Subcutaneous abdominal adipose tissue (tissue), 5 donors: ENCODE results near the gene ZNF821.

Experiments used
- H3K27ac ChIP-seq: one replicate; pipeline ENCODE4 v1.7.0; 2013; ENCODE audit warnings: low read depth, mild to moderate bottlenecking, inconsistent platforms, low read length, moderate library complexity
- H3K27me3 ChIP-seq, 5 donors: one replicate each; pipeline ENCODE4 v1.7.0; 2013; ENCODE audit warnings: low read length in 5 of 5, inconsistent platforms in 1 of 5; ENCODE audit not compliant: control insufficient read depth in 5 of 5, insufficient read depth in 4 of 5
- H3K36me3 ChIP-seq, 5 donors: one replicate each; pipeline ENCODE4 v1.7.0; 2013; ENCODE audit warnings: low read length in 5 of 5; ENCODE audit not compliant: control insufficient read depth in 5 of 5, insufficient read depth in 5 of 5
- H3K4me1 ChIP-seq, 5 donors: one replicate each; pipeline ENCODE4 v1.7.0; 2013; ENCODE audit warnings: low read length in 5 of 5, mild to moderate bottlenecking in 3 of 5, moderate library complexity in 1 of 5; ENCODE audit not compliant: control insufficient read depth in 5 of 5, insufficient read depth in 5 of 5
- H3K4me3 ChIP-seq, 5 donors: one replicate each; pipeline ENCODE4 v1.7.0; 2013; ENCODE audit warnings: low read length in 5 of 5, low read depth in 1 of 5
- H3K9ac ChIP-seq, 5 donors: one replicate each; pipeline ENCODE4 v1.7.0; 2013; ENCODE audit warnings: low read length in 5 of 5, mild to moderate bottlenecking in 4 of 5, moderate library complexity in 3 of 5
- H3K9me3 ChIP-seq, 5 donors: one replicate each; pipeline ENCODE4 v1.7.0; 2013; ENCODE audit warnings: low read length in 5 of 5; ENCODE audit not compliant: control insufficient read depth in 5 of 5
- donor health status: healthy.
- donor health status: healthy.
- donor health status: healthy.
- donor health status: healthy.
- donor health status: healthy.

Gene ZNF821

DNA sequence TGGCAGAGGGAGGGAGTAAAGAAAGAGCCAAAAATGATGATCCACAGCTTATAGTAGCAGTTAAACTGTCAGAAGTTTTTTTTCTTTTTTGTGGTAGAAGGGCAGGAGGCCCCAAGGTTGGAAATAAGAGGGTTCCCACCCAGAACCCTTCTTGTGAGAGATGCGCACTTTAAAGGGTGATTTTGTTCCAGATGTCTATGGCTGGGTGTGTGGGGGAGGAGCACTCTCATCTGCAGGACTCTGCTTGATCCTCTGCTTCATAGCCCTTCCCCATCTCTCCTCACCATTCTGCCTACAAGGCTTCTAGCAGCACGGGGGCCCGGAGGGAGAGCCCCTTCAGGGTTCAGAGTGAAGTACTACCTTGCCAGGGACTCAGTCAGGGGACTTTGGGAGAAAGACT lies 31.8 kb downstream of the ZNF821 start:
- peak overlapping the region in 1 of 5 donors; percentile 64 for H3K9ac ChIP-seq
- H3K4me1 ChIP-seq = peaks cover 0 to 33% (median 28%) of the 10 kb centered on the region in 5 donors
- H3K9me3 ChIP-seq = no peaks in the 10 kb centered on the region
- peak overlapping the region; percentile 80 for H3K27ac ChIP-seq
- peaks cover 11 to 70% (median 53%) of the 10 kb centered on the region in 5 donors for H3K36me3 ChIP-seq
- no peaks in the 10 kb centered on the region for H3K27me3 ChIP-seq
- H3K4me3 ChIP-seq = no peak overlapping the region

DNA sequence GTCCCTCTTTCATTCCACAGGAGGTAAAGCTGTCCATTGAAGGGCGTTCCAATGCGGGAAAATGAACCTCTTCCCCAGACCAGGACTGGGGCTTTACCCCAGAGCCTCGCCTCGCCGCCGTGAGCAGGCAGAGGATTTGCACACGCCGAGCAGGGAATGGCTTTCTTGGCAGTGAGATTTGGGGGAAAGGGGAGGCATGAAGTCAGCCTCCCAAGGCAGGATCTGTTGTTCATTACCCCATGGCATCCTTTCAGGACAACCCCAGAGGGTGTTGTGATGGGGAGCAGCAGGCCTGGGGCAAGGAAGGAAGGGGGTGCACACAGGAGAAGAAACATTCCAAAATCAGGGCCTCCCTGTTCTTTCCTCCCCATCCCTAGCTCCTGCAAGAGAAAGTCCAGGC lies 32.2 kb downstream of the ZNF821 start:
- Histone ChIP-seq H3K27me3 (no peaks in the 10 kb centered on the region), H3K4me3 (peak overlapping the region in 1 of 5 donors; percentile 1), H3K4me1 (peaks cover 3 to 37% (median 33%) of the 10 kb centered on the region in 5 donors), H3K27ac (peak overlapping the region; percentile 80), H3K36me3 (peaks cover 11 to 70% (median 53%) of the 10 kb centered on the region in 5 donors), H3K9me3 (no peaks in the 10 kb centered on the region), H3K9ac (peak overlapping the region in 3 of 5 donors; percentile 21 to 64 (median 48))

DNA sequence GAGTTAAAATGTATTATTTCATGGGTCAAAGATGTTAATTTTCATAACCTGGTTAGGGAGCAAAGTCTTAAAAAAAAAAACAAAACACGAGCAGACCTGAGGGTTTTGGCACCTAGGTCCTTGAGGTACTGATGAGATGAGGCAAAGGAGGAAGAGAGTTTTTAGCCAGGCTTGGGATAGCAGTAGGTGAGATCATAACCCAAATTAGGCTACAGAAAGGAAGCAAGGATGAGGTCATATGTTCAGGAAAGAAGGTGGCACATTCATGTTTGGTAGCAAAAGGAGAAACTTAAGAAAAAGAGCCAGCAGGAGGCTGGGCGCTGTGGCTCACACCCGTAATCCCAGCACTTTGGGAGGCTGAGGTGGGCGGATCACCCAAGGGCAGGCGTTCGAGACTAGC lies 35.4 kb downstream of the ZNF821 start:
- peaks cover 6 to 51% (median 44%) of the 10 kb centered on the region in 5 donors for H3K36me3 ChIP-seq
- H3K27ac ChIP-seq = no peak overlapping the region
- no peaks in the 10 kb centered on the region for H3K27me3 ChIP-seq
- no peak overlapping the region for H3K9ac ChIP-seq
- H3K9me3 ChIP-seq = no peaks in the 10 kb centered on the region
- peaks cover 3 to 52% (median 44%) of the 10 kb centered on the region in 5 donors for H3K4me1 ChIP-seq
- no peak overlapping the region for H3K4me3 ChIP-seq

DNA sequence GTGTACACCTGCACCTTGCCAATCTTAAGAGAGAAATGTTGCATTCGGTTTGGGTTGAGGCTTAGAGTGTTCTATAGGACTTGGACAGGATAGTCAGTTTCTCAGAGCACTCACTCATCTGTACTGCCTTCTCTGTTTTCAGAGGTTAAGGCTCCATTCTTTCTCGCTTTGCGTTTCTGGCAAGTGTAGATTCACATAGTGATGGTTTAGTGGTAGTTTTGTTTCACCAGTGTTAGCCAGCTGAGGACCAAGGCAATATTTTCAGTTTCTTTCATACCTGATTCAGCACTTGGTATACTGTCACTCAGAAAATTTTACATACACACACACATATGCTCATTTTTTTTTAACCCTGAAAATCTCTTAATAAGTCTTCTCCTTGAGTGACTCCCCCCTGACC lies 36.9 kb downstream of the ZNF821 start:
- no peaks in the 10 kb centered on the region for H3K9me3 ChIP-seq
- H3K27me3 ChIP-seq = no peaks in the 10 kb centered on the region
- H3K9ac ChIP-seq = peak overlapping the region; percentile 57 to 100 (median 99)
- H3K36me3 ChIP-seq = peaks cover 6 to 40% (median 37%) of the 10 kb centered on the region in 5 donors
- H3K27ac ChIP-seq = peak overlapping the region; percentile 85
- peaks cover 3 to 43% (median 37%) of the 10 kb centered on the region in 5 donors for H3K4me1 ChIP-seq
- peak overlapping the region; percentile 88 to 97 (median 97) for H3K4me3 ChIP-seq

DNA sequence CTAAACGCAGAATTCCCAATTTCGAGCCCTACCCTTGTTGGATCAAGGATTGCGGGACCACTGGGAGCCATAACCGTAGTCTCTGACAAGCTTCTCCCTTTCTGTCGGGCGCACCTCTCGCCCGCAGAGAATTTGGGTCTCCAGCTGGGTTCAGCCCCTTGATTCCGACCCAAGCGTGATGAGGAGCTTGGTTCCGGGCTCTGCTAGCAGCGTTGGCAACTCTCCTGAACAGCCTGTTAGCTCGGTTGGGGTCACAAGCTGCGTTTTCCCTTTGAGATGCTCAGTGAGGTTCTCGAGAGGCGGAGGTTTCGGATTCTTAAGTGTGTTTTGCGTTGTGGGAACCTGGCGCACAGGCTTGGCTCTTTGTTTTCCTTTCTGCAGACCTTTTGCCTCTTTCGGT lies 37.6 kb downstream of the ZNF821 start:
- Histone ChIP-seq H3K4me1 (peaks cover 3 to 36% (median 30%) of the 10 kb centered on the region in 5 donors), H3K27ac (peak overlapping the region; percentile 85), H3K27me3 (no peaks in the 10 kb centered on the region)

DNA sequence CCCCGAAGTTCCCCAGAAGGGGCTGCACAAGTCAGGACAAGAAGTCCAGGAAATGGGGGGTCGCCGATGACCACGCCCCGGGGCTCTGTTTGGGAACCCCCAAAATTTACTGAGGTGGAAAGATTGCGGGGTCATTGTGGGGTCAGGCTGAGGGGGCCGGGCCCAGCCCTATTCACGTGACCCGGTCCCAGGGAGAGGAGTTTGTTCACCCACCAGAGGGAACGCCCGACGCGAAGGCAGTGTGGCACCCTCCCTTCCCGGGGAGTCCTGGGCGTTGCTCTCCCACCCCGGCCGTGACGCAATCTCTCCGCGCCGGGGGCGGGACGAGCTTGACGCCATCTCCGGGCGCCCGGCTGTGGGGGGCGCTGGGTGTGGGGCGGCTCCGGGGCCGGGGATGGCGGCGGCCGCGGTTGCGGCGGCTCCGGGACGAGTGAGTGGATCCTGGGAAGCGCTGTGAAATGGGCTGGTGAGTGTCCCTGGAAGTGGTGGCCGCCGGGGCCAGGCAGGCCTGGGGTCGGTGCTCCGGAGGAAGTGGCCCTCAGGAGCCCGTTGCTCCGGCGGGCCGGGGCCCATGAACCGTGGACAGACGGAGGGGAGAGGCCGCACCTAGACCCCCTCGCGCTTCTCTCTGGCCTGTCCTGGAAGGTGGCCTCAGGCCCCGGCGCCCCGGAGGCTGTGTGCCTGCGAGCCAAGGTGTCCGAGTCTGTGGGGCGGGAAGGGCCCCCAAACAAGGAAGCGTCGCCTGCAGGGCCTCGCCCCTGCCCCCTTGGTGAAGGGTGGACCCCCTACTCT lies 38.1 kb downstream of the ZNF821 start, which contains the start of gene ATXN1L:
Gene ATXN1L (plus strand): TSS at position 338 of the 792 bp plus-strand sequence. CDS start 3,765 bp downstream, outside the sequence.
- Histone ChIP-seq H3K4me3 (peak within 1 kb of the TSS; percentile 88 to 97 (median 97)), H3K9me3 (no peaks in the 10 kb centered on the region), H3K4me1 (peaks cover 3 to 30% (median 24%) of the 10 kb centered on the region in 5 donors), H3K9ac (peak within 1 kb of the TSS; percentile 73 to 100 (median 99)), H3K27ac (peak within 1 kb of the TSS; percentile 85), H3K36me3 (peaks cover 6 to 29% (median 28%) of the 10 kb centered on the region in 5 donors), H3K27me3 (no peaks in the 10 kb centered on the region)

More for the DNA sequence above, 37.6 kb downstream of the ZNF821 start:
- Histone ChIP-seq H3K9ac (peak overlapping the region; percentile 68 to 100 (median 99)), H3K36me3 (peaks cover 6 to 35% (median 33%) of the 10 kb centered on the region in 5 donors), H3K9me3 (no peaks in the 10 kb centered on the region), H3K4me3 (peak overlapping the region; percentile 88 to 97 (median 97))

DNA sequence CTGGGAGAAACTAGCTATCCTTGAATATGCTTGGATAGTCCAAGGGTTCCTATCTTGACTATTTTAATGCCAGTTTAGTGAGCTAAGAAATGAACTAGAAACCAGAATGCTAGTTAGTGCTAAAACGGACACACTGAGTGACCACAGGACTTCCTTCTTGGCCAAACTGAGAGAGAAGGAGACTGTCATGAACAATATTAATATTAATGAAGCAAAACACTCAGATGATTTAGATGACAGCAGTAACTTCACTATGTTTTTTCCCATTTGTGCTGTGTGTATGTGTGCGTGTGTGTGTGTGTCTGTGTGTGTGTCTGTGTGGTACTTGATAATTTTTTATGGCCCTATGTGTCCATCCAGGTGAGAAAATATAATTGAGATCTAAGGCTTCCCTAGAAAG lies 40.4 kb downstream of the ZNF821 start:
- Histone ChIP-seq H3K36me3 (peaks cover 4 to 8% (median 6%) of the 10 kb centered on the region in 5 donors), H3K27ac (no peak overlapping the region), H3K27me3 (no peaks in the 10 kb centered on the region), H3K9me3 (no peaks in the 10 kb centered on the region), H3K9ac (no peak overlapping the region), H3K4me3 (no peak overlapping the region), H3K4me1 (peaks cover 3 to 24% (median 20%) of the 10 kb centered on the region in 5 donors)

DNA sequence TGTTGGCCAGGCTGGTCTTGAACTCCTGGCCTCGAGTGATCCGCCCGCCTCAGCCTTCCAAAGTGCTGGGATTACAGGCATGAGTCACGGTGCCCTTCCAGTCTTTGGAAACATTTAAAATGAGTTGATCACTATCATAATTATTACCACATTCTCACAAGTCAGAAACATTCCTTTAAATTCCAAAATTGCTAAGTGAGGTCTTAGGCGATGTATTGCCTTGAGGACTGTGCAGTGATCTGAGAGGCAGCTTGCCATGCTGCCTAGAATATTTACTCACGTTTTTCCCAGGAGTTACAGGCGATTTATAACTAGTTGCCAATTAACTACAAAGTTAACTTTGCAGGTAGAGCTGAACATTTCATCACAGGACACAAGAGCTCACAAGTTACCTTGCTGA lies 43.9 kb downstream of the ZNF821 start:
- Histone ChIP-seq H3K27me3 (no peaks in the 10 kb centered on the region), H3K9me3 (no peaks in the 10 kb centered on the region), H3K27ac (no peak overlapping the region), H3K4me3 (no peak overlapping the region), H3K36me3 (no peaks in the 10 kb centered on the region), H3K4me1 (peaks cover 0 to 2% (median under 1%) of the 10 kb centered on the region in 5 donors), H3K9ac (no peak overlapping the region)

DNA sequence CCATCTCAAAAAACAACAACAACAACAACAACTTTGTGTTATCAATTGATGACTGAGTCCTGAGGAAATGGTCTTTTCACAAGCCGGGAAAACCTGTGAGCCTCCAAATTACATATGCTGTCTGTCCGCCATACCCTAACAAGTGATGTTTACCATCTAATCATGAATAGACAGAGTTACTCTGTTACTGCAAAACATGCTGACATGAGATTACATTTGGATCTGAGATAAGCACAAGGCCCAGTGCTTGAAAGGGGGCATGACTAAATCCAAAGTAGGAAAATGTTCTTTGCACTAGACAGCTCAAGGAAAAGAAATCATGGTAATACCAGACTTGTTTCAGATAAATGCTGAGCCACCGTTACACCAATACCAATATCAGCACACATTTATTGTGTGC lies 46.8 kb downstream of the ZNF821 start:
- H3K36me3 ChIP-seq = no peaks in the 10 kb centered on the region
- H3K4me1 ChIP-seq = no peaks in the 10 kb centered on the region
- no peaks in the 10 kb centered on the region for H3K9me3 ChIP-seq
- no peak overlapping the region for H3K9ac ChIP-seq
- no peak overlapping the region for H3K27ac ChIP-seq
- H3K4me3 ChIP-seq = no peak overlapping the region
- H3K27me3 ChIP-seq = no peaks in the 10 kb centered on the region

DNA sequence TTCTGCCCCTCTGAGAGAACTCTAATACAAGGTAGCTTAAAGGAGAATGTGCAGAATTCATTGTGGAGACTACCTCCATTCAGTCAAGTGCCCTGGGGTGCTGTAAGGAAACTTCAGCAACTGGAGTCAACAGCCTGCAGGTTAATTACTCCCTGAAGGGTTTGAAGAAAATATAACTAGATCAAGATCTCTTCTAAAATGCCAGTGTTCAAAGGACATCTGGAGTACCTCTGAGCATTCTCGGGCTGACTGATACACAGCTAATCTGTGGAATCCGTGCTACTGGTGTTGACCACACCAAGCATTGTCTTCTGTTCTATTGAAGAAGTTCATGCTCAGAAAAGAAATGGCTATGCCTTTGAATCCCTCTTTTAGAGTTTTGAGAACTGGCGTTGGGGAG lies 49.7 kb downstream of the ZNF821 start:
- Histone ChIP-seq H3K4me3 (no peak overlapping the region), H3K36me3 (no peaks in the 10 kb centered on the region), H3K27ac (no peak overlapping the region), H3K4me1 (no peaks in the 10 kb centered on the region), H3K9ac (no peak overlapping the region), H3K9me3 (no peaks in the 10 kb centered on the region), H3K27me3 (no peaks in the 10 kb centered on the region)
